Uterus (tissue), 2 donors: Measurements from ENCODE around the gene MAP3K7.

Experiments
- CTCF ChIP-seq, 4 experiments: fragments of 200-600 bp in 2 of 4; fragments of 450-650 bp in 2 of 4; sonication (generic) in 2 of 4; IDR thresholded peaks; one replicate each; pipeline ENCODE4 v1.5.1; 2016 to 2019; ENCODE audit warnings: antibody characterized with exemption in 4 of 4, mild to moderate bottlenecking in 2 of 4, moderate library complexity in 1 of 4
- POLR2A ChIP-seq, 2 donors: fragments of 450-650 bp; IDR thresholded peaks; one replicate each; pipeline ENCODE4 v1.6.1; 2016; ENCODE audit warnings: antibody characterized with exemption in 2 of 2, mild to moderate bottlenecking in 1 of 2, moderate library complexity in 1 of 2

GRCh38 chr6:90493332-90493731 lies 93.5 kb downstream of the MAP3K7 start:
- TF ChIP-seq CTCF (IDR thresholded peaks at IDR 0.05) = no peak
- TF ChIP-seq POLR2A (IDR thresholded peaks at IDR 0.05) = no peak
